GM18870 (cell line): ENCODE results near the gene FZD7.

Source experiments
- ATAC-seq: cut with Tn5 transposase; IDR thresholded peaks from one replicate; pipeline ENCODE4 v1.9.1; 2021; ENCODE audit warnings: moderate library complexity; ENCODE audit not compliant: unreplicated experiment

Gene FZD7

DNA sequence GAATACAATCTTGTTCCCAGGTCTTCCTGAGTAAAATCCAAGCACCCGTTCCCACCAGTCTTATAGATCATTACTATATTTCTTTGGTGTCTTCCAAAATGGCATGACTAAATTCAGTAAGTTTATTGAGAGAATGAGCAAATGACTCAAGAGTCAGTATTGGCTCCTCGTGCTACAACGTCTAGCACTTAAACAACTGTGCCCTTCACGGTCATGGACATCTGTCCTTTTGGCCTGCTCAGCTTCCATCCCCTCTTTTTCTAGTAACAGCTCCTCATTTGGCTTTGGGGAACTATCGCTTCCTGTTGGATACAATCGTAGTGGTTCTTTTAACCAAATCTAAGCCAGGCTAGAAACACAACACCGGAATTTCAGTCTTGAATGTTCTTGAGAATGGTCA lies 24.1 kb upstream of the FZD7 start:
- no peak for ATAC-seq

GRCh38 chr2:202014318-202014717 lies 19.3 kb upstream of the FZD7 start:
- ATAC-seq = no peak

DNA sequence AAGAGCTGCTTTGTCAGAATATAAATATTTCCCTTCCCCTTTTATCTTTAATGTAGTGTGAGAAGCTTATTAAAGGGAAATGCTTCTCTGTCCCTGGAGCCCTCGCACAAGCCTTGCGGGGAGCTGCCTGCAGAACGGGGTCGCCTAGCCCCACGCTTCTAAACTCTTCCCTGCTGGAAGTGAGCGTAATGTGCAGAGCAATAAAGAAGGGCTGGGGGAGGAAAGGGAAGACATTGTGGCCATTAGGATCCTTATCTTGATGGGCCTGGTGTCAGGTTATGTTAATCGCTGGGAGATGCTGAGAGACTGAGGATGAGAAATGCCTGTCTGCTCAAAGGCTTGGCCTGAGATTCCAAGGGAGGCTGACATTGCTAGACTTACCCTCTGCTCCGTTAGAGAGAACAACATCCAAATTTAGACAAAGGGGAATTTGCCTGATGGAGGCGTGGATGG lies 18.9 kb upstream of the FZD7 start:
- ATAC-seq = no peak

- no peak for ATAC-seq
Observed at GRCh38 chr2:202015471-202015870, 18.2 kb upstream of the FZD7 start.

GRCh38 chr2:202016579-202017227 lies 17.0 kb upstream of the FZD7 start:
- ATAC-seq = no peak

DNA sequence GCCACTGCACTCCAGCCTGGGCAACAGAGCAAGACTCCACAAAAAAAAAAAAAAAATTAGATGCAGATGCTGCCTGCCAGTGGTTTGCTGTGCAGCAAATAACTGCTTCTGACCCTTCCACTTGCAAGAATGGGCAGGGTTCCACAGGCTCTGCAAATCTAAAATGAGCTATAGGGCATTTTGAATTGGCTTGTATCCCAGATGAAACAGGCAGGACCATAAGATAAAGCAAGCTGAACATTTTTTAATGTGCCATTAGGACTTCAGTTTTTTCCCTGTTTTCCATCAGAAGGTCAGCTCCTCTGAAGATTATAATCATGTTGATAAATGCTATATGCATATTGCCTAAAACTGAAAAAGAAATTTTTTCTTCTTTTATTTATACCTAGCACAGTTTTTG lies 15.7 kb upstream of the FZD7 start:
- ATAC-seq = no peak

GRCh38 chr2:202018950-202019349 lies 14.7 kb upstream of the FZD7 start:
- ATAC-seq = no peak

DNA sequence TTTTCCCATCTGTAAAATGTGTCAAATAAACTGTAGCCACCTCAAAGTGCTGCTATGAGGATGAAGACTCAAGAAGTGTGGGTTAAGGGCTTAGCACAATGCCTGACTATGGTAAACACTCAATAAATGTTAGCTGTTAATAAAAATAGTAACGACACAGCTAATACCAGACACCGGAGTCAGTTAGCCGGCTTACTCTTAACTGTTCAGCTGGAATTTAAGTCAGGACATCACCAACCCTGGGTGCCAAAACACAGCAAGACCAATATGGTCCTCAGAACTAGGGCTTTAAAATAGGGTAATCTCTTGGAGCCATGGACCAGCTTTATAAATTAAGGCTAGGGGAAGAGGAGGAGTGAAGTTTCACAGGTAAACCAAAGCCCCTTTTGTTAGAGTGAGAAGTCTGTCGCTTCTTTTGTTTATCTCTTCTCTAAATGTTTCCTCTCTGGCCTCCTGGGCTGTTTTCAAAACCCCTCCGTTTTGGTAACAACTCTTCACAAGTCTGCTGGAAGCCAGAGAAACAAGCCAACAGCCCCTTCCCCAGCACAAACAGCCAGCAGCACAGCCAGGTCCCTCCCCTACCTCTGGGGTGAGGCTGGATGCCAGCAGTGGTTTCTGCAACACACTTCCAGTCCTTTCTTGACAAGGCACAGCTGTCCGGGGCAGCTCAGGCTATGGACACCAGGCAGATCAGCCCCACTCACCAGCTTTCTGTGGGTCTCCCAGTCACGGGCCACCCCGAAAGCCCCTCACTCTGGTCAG lies 13.8 kb upstream of the FZD7 start:
- ATAC-seq = no peak

GRCh38 chr2:202022755-202023154 lies 10.9 kb upstream of the FZD7 start:
- ATAC-seq = no peak

GRCh38 chr2:202023198-202023903 lies 10.3 kb upstream of the FZD7 start:
- no peak for ATAC-seq

DNA sequence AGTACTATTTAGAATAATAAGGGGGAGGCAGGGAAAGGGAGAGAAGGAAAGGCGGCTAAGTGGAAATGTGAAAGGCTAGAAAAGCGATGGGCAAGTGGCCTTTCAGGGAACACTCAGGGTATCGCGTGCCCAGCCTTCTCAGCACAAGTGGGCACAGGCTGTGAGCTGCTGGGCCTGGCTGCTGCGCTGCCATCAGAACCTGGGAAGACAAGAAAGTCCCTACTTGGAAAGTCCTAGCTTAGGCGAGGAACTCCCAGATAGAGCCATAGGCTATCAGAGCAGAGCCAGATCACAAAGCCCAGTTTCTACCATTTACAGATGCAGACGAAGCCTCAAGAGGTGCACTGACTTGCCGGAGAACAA lies 9.8 kb upstream of the FZD7 start:
- no peak for ATAC-seq

DNA sequence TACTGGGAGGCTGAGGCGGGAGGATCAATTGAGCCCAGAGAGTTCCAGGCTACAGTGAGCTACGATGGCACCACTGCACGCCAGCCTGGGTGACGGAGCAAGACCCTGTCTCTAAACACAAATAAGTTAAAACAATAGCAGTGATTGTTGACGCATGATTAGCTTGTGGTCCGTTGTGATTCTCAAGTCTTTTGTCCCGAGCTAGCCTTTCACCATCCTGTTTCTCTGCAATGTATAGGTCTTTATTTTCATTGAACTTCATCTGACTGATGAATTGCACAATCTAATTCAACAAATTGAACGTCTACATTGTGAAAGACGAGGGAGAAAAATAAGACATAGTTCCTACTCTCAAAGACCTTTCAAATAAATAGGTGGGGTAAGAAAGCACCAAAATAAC lies 8.8 kb upstream of the FZD7 start:
- no peak for ATAC-seq

DNA sequence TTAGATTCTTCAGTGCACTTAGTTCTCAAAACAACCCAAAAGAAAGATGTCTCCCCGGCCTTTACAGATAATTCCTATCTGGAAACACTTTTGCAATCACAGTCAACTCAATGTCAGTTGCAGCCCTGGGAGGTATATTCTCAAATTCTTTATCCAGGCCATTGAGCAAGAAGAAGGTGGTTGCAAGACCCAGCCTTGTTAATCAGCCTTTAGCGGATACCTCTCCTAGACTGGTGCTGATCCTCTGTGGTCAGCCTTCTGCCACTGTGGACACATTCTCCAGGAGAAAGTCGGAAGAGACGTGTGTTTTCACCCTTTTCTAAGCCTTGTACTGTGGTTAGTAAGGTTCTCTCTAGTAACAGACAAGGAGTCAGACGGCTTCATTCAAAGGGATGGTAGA lies 7.8 kb upstream of the FZD7 start:
- ATAC-seq = no peak

DNA sequence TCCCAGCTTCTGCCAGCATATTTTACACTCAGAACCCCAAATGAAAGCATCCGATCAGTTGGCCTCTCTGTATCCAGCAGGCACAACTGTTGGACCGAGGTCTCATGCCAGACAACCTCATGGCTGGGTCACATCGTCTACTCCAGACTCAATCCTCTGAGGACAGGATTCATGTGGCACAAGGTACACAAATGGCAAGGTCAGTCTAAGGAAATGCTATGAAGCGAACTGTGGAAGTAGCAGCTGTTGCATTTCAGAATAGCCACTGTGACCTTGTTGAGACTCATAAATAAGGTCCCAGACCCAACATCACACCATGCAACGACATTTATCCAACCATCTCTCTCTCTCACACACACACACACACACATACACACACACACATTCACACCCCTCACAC lies 7.1 kb upstream of the FZD7 start:
- ATAC-seq = no peak

- ATAC-seq = no peak
Observed at GRCh38 chr2:202030691-202031090, 3.0 kb upstream of the FZD7 start.

DNA sequence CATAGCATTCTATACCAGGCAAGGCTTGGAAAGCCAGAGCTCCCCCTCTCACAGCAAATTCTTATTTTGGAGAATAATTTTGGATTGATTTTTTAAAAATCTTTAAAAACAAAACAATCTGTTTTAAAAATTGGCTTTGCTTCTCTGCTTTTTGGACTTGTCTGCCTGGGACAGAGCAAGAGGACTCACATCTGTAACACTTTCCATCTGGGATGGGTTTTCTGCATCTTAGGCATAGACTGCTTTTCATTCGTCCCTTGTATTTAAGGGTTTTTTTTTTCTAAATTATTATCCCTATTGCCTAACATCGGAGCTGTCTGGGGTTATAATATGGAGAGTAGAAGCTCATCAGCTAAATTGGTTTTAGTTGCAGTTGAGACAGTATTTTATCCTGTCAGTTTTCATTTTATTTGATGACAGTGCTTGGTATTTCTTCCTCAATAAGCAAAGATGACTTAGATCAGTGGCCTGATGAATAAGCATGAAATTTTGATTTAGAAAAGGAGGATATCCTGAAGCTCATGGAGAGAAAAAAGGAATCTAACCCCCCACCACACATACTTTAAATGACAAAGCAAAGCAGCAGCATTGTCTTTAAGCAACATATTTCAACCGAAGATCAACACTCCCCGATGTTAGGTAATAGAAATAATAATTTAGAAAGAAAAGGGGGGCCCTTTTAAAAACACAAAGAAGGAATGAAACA lies 2.3 kb upstream of the FZD7 start:
- ATAC-seq = no peak

DNA sequence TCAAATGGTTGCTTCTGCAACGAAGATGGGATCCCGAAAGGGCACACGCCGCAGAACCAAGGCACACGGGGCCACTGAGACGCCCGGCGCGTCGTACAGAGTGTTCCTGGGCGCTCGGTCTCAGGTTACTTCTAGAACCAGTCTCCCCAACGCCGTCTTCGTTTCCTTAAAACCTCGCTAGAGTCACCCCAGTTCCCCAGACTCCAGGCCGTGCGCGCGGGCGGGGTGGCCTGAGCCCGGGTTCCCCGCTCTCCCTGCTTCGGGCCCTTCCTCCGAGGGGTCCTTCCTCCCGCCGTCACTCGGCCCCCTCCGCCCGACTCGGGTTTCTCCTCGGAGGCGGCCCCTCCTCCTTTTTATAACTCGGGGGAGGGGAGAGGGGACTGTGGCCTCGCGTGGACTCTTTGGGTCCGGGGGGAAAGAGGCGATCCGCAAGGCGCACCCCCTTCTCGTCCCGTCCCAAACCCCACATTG lies 774 bp upstream of the FZD7 start:
- ATAC-seq = no peak

- ATAC-seq = no peak
Observed at GRCh38 chr2:202034249-202035088, 814 bp downstream of the FZD7 start.

GRCh38 chr2:202035089-202035940 lies 1.7 kb downstream of the FZD7 start:
- no peak for ATAC-seq

DNA sequence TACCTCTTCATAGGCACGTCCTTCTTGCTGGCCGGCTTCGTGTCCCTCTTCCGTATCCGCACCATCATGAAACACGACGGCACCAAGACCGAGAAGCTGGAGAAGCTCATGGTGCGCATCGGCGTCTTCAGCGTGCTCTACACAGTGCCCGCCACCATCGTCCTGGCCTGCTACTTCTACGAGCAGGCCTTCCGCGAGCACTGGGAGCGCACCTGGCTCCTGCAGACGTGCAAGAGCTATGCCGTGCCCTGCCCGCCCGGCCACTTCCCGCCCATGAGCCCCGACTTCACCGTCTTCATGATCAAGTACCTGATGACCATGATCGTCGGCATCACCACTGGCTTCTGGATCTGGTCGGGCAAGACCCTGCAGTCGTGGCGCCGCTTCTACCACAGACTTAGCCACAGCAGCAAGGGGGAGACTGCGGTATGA lies 2.3 kb downstream of the FZD7 start:
- ATAC-seq = no peak
